Spleen (tissue), 3 donors: ENCODE data around the gene GRHL3.

Experiments
- POLR2A ChIP-seq, 3 donors: fragments of 450-650 bp; IDR thresholded peaks; one replicate each; pipeline ENCODE4 v1.5.1; 2017; ENCODE audit warnings: antibody characterized with exemption in 3 of 3, mild to moderate bottlenecking in 1 of 3
- POLR2AphosphoS5 ChIP-seq, 3 donors: sonication (generic); formaldehyde crosslinking; IDR thresholded peaks; one replicate each; pipeline ENCODE4 v1.5.1; 2017; ENCODE audit warnings: antibody characterized with exemption in 3 of 3

DNA sequence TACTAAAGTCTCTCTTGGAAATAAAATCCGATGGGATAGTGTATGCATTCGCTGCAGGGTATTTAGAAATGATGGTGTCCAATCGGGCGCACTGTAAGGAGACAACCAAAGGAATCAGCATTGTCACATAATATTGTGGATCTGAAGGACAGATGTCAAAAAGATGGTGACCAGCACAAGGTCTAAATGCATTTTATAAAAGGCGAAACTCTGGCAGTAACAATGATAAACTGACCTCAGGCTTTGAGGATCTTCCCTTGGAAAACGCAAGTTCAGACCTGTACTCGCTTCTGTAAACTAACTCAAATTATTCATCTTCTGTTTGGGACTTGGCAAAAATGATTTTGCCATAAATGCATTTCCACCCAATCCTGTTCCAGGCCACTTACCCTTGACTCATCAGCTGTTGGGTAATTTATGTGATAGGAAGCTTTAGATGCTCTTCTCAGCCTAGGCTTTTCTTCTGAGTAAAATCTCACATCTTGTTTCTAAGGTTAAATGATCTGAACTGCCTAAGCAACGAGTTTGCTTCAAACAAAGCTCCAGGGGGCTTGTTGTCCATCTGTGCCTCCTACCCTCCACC, 60.7 kb downstream of the GRHL3 start:
- TF ChIP-seq POLR2AphosphoS5 (IDR thresholded peaks at IDR 0.05) (no peak), POLR2A (IDR thresholded peaks at IDR 0.05) (no peak)
